ENCODE data around the gene PGM5. TPM values are rescaled to one million over a fixed set of nuclear protein-coding genes. Genes with fewer than 3 reads are reported as not detected.

The PGM5 gene
- total RNA-seq, 4 donors from 2014 or later, result 13.3 to 44.0 (median 29.9) TPM

DNA sequence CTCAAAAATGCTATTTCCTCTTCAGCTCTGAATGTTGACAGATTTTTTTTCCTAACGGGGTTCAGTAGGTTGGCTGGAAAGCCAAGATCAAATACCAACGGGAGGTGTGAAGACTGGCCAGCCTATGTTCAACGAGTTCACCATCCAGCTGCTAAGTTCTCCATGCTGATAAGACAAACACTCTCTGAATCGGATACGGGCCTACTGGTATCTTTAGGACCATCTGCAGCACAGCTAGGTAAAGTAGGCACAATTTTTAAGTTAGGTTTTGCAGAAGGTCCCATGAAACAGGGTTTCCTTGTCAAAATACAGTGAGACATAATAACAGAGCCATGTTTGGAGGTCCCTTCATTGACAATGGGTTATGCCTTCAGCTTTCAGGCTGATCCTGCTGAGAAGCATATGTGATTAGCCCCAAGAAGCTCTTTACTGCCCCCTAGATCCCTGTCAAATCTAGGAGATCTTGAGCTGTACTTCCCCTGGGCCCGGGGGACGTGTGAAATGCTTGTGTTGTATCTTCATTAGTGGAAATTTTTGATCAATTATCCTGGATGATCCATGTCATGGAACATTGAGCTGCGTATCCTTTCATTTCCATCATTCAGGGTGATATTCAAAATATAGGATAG lies 60.6 kb downstream of the PGM5 start:
- peak in 1 of 2 donors; percentile 57 for ATAC-seq
- Histone ChIP-seq H3K36me3 (no peaks in the 10 kb centered on the region), H3K4me3 (no peak overlapping the region), H3K9me3 (no peaks in the 10 kb centered on the region), H3K4me1 (peaks cover 15 to 25% of the 10 kb centered on the region in 2 donors), H3K27ac (no peak overlapping the region), H3K27me3 (no peaks in the 10 kb centered on the region)
- TF ChIP-seq, protein P1, sequence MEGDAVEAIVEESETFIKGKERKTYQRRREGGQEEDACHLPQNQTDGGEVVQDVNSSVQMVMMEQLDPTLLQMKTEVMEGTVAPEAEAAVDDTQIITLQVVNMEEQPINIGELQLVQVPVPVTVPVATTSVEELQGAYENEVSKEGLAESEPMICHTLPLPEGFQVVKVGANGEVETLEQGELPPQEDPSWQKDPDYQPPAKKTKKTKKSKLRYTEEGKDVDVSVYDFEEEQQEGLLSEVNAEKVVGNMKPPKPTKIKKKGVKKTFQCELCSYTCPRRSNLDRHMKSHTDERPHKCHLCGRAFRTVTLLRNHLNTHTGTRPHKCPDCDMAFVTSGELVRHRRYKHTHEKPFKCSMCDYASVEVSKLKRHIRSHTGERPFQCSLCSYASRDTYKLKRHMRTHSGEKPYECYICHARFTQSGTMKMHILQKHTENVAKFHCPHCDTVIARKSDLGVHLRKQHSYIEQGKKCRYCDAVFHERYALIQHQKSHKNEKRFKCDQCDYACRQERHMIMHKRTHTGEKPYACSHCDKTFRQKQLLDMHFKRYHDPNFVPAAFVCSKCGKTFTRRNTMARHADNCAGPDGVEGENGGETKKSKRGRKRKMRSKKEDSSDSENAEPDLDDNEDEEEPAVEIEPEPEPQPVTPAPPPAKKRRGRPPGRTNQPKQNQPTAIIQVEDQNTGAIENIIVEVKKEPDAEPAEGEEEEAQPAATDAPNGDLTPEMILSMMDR (IDR thresholded peaks at IDR 0.05 in 4 of 5, conservative IDR thresholded peaks at IDR 0.05 in 1 of 5), result no peak
- TF ChIP-seq POLR2A (IDR thresholded peaks at IDR 0.05), result no peak
- intact Hi-C loops (cut with DNase I; ENCODE audit: low total_unique reads), result no loop called here
- in situ Hi-C loops (cut with MboI; ENCODE audit: low sequenced_read_pairs in 4 of 4), result no loop called here
- no peak for DNase-seq

- no peak for ATAC-seq
Measured at GRCh38 chr9:68417762-68418161, 61.4 kb downstream of the PGM5 start.

GRCh38 chr9:68418259-68418845 lies 61.9 kb downstream of the PGM5 start:
- H3K27me3 ChIP-seq, result no peaks in the 10 kb centered on the region
- H3K4me1 ChIP-seq, result peaks cover 15 to 25% of the 10 kb centered on the region in 2 donors
- no peaks in the 10 kb centered on the region for H3K9me3 ChIP-seq
- DNase-seq, result no peak
- peak in 1 of 2 donors; percentile 45 for ATAC-seq
- in situ Hi-C loops (cut with MboI; ENCODE audit: low sequenced_read_pairs in 4 of 4), result no loop called here
- peak overlapping the region in 3 of 4 donors; percentile 5 to 47 (median 32) for H3K27ac ChIP-seq
- H3K4me3 ChIP-seq, result no peak overlapping the region
- intact Hi-C loops (cut with DNase I; ENCODE audit: low total_unique reads), result no loop called here
- TF ChIP-seq, protein P1 (IDR thresholded peaks at IDR 0.05 in 4 of 5, conservative IDR thresholded peaks at IDR 0.05 in 1 of 5), result no peak
- TF ChIP-seq POLR2A (IDR thresholded peaks at IDR 0.05), result no peak
- H3K36me3 ChIP-seq, result no peaks in the 10 kb centered on the region

More at GRCh38 chr9:68417762-68418161, 61.4 kb downstream of the PGM5 start:
- no peak for TF ChIP-seq POLR2A (IDR thresholded peaks at IDR 0.05)
- TF ChIP-seq, protein P1 (IDR thresholded peaks at IDR 0.05 in 4 of 5, conservative IDR thresholded peaks at IDR 0.05 in 1 of 5), result no peak
- Histone ChIP-seq H3K4me3 (no peak overlapping the region), H3K9me3 (no peaks in the 10 kb centered on the region), H3K27ac (peak overlapping the region in 3 of 4 donors; percentile 5 to 47 (median 32)), H3K36me3 (no peaks in the 10 kb centered on the region), H3K27me3 (no peaks in the 10 kb centered on the region), H3K4me1 (peaks cover 15 to 25% of the 10 kb centered on the region in 2 donors)
- DNase-seq, result no peak
- intact Hi-C loops (cut with DNase I; ENCODE audit: low total_unique reads) (no loop called here), in situ Hi-C loops (cut with MboI; ENCODE audit: low sequenced_read_pairs in 4 of 4) (no loop called here)

DNA sequence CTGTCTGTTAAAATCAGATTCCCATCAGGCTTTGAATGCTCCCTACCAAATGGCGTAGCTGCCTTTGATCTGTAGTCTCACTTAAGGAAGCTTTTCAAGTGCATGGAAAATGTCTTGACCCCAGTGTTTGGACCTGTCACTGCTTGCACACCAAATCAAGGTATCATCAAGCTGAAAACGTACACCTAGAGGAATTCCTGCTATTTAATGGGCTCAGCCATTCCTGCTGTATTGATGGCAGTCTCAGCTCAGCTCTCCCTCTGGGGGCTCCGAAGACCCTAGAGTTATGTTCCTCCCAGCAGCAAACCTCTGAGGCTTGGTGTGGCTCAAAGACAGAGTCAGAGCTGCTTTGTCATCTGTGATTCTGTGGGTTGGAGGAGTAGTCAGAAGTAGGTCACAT lies 63.5 kb downstream of the PGM5 start:
- no peak overlapping the region for H3K4me3 ChIP-seq
- H3K27me3 ChIP-seq, result no peaks in the 10 kb centered on the region
- intact Hi-C loops (cut with DNase I; ENCODE audit: low total_unique reads) (no loop called here), in situ Hi-C loops (cut with MboI; ENCODE audit: low sequenced_read_pairs in 4 of 4) (no loop called here)
- no peak for ATAC-seq
- no peak overlapping the region for H3K27ac ChIP-seq
- no peaks in the 10 kb centered on the region for H3K9me3 ChIP-seq
- TF ChIP-seq, protein P1 (IDR thresholded peaks at IDR 0.05 in 4 of 5, conservative IDR thresholded peaks at IDR 0.05 in 1 of 5), result no peak
- TF ChIP-seq POLR2A (IDR thresholded peaks at IDR 0.05), result no peak
- peaks cover 15 to 25% of the 10 kb centered on the region in 2 donors for H3K4me1 ChIP-seq
- H3K36me3 ChIP-seq, result no peaks in the 10 kb centered on the region
- no peak for DNase-seq

All from gastrocnemius medialis (tissue), 4 donors.